K562 (cell line): ENCODE data around the gene TMEM132C. TPM values are rescaled to one million over a fixed set of nuclear protein-coding genes. Genes with fewer than 3 reads are reported as not detected.

ENCODE experiments used
- ATAC-seq: fragments of 200-7000 bp; cut with Tn5 transposase; 3 replicates; pipeline ENCODE4 v1.9.1; 2020; ENCODE audit warnings: moderate library complexity
- BruUV-seq: library from RNA; stranded (reverse); fragments of 400-500 nt; replicated peaks from 2 replicates; lab custom pipeline; 2021; lab: Mats Ljungman, UMichigan
- CTCF ChIA-PET: fragments of 300-600 bp; formaldehyde crosslinking; extraction: SDS; loops from one replicate; lab custom pipeline; 2021; ENCODE audit warnings: low intra/inter-chr PET ratio; lab: Yijun Ruan, JAX
- POLR2A ChIA-PET: fragments of 300-600, 350-650 bp; sonication (Branson Sonifier 250); formaldehyde crosslinking; extraction: SDS; loops from one replicate; lab custom pipeline; 2021; ENCODE audit warnings: antibody characterized with exemption, inconsistent platforms; lab: Yijun Ruan, JAX
- DNase-seq, 4 experiments: peaks; one replicate each; pipeline versions ENCODE4 v3.0.0 to v3.0.0-alpha.2; 2011 to 2018; ENCODE audit warnings: low spot score in 3 of 4, mixed read lengths in 3 of 4; ENCODE audit errors: extremely low read depth in 1 of 4
- FAIRE-seq: peaks from 2 replicates; lab custom pipeline; 2011; peaks lifted over from hg19 to GRCh38; lab: Jason Lieb, UNC
- H2AFZ ChIP-seq: 2 replicates; pipeline ENCODE4 v1.6.0; 2011; ENCODE audit warnings: low read depth, low read length, control low read depth, inconsistent platforms
- H3K27ac ChIP-seq: fragments of 200-600 bp; 3 replicates; pipeline ENCODE4 v1.8.0; 2011; ENCODE audit warnings: low read depth, mild to moderate bottlenecking, control low read depth, inconsistent platforms, low read length, moderate library complexity, mixed read lengths; ENCODE audit errors: extremely low read depth
- H3K27me3 ChIP-seq, 2 experiments: fragments of 300-600 bp in 1 of 2; 2 replicates in 1 of 2; 3 replicates in 1 of 2; pipeline versions ENCODE4 v1.6.0 to v1.8.0; 2011; ENCODE audit warnings: inconsistent platforms in 2 of 2, low read length in 2 of 2, mild to moderate bottlenecking in 1 of 2, mixed read lengths in 1 of 2, moderate library complexity in 1 of 2; ENCODE audit not compliant: control insufficient read depth in 2 of 2, insufficient read depth in 2 of 2
- H3K36me3 ChIP-seq: fragments of 300-600 bp; 3 replicates; pipeline ENCODE4 v1.8.0; 2011; ENCODE audit warnings: mild to moderate bottlenecking, low read length, inconsistent platforms; ENCODE audit not compliant: control insufficient read depth, insufficient read depth
- H3K4me1 ChIP-seq, 2 experiments: fragments of 200-600 bp in 1 of 2; replicated peaks in 1 of 2; 2 replicates in 1 of 2; 3 replicates in 1 of 2; pipeline versions ENCODE4 v1.5.1 to v1.8.0; 2011; ENCODE audit warnings: inconsistent platforms in 2 of 2, low read length in 2 of 2, mild to moderate bottlenecking in 1 of 2, mixed read lengths in 1 of 2, moderate library complexity in 1 of 2; ENCODE audit not compliant: control insufficient read depth in 2 of 2, insufficient read depth in 2 of 2
- H3K4me2 ChIP-seq: 2 replicates; pipeline ENCODE4 v1.6.1; 2011; ENCODE audit warnings: low read length, control low read depth, inconsistent platforms, mixed read lengths; ENCODE audit not compliant: insufficient read depth
- H3K4me3 ChIP-seq: fragments of 200-600 bp; sonication (generic), shearing (Covaris generic); 2 replicates; pipeline ENCODE4 v1.5.1; 2016; ENCODE audit warnings: control low read depth, inconsistent platforms
- H3K79me2 ChIP-seq: fragments of 200-600 bp; 3 replicates; pipeline ENCODE4 v1.8.0; 2011; ENCODE audit warnings: low read length, inconsistent platforms; ENCODE audit not compliant: control insufficient read depth, insufficient read depth
- H3K9ac ChIP-seq, 2 experiments: 2 replicates each; pipeline versions ENCODE4 v1.6.0 to v1.6.1; 2011; ENCODE audit warnings: low read depth in 2 of 2, low read length in 2 of 2, control low read depth in 1 of 2, inconsistent platforms in 1 of 2, mild to moderate bottlenecking in 1 of 2, mixed read lengths in 1 of 2; ENCODE audit not compliant: insufficient read depth in 1 of 2
- H3K9me1 ChIP-seq: one replicate; pipeline ENCODE4 v1.6.0; 2011; ENCODE audit warnings: inconsistent platforms, mild to moderate bottlenecking, low read length, moderate library complexity; ENCODE audit not compliant: control insufficient read depth, insufficient read depth
- H3K9me3 ChIP-seq: replicated peaks from 2 replicates; pipeline ENCODE4 v1.5.1; 2011; ENCODE audit warnings: low read depth, low read length, inconsistent platforms; ENCODE audit not compliant: control insufficient read depth, insufficient read depth
- H4K20me1 ChIP-seq: replicated peaks from 2 replicates; pipeline ENCODE4 v1.6.1; 2011; ENCODE audit warnings: low read length, inconsistent platforms, mixed read lengths; ENCODE audit not compliant: control insufficient read depth, insufficient read depth
- CBX8 ChIP-seq: fragments of 200-600 bp; sonication (generic); IDR thresholded peaks from 2 replicates; pipeline ENCODE4 v1.6.1; 2012; ENCODE audit warnings: borderline replicate concordance, mixed run types, low read depth, mild to moderate bottlenecking, moderate library complexity, mixed read lengths, low read length, control low read depth, inconsistent platforms; ENCODE audit not compliant: poor library complexity, severe bottlenecking; ENCODE audit errors: extremely low read depth
- SP1 ChIP-seq: sonication (generic); formaldehyde crosslinking; IDR thresholded peaks from 2 replicates; pipeline ENCODE4 v1.8.1; 2022; ENCODE audit warnings: mild to moderate bottlenecking, missing genetic modification reagents
- WGBS: fragments of 100-300 bp; shearing (Covaris generic); methylation state at CpG from one replicate; pipeline ENCODE4 v1.1.6; 2016; ENCODE audit warnings: low coverage, mixed read lengths; ENCODE audit not compliant: insufficient coverage; ENCODE audit errors: missing lambda C conversion rate; 5-methylcytosine and 5-hydroxymethylcytosine counted together
- in situ Hi-C: fragments of 300-500 bp; cut with MboI; formaldehyde crosslinking; loops from 4 replicates; pipeline ENCODE4 v1.15.0; 2018; ENCODE audit warnings: inconsistent platforms, mixed read lengths
- intact Hi-C: fragments of 100-400 bp; cut with micrococcal nuclease; formaldehyde crosslinking; loops from 2 replicates; pipeline ENCODE4 v1.14.2; 2022
- microRNA-seq: library from miRNA; unstranded; fragments of <30 nt; microRNA quantifications from one replicate; pipeline ENCODE4, GENCODE V29; 2018; ENCODE audit warnings: borderline microRNAs expressed
- polyA plus RNA-seq, 8 experiments: library from polyadenylated mRNA; depleted of rRNA in 4 of 8; stranded (reverse) in 5 of 8; unstranded in 3 of 8; fragments of >200 nt; fragmentation: Nextera tagmentation in 2 of 8; fragmentation: Illumina TruSeq in 1 of 8; extraction: Ambion mirVana in 2 of 8; extraction: Trizol in 1 of 8; gene quantifications; 2 replicates each; pipeline versions ENCODE4 v1.2.1 to v1.2.3, GENCODE V29; 2011 to 2014; ENCODE audit warnings: inconsistent platforms in 1 of 8, missing spikeins in 1 of 8
- small RNA-seq: library from RNA; depleted of rRNA; stranded (forward); fragments of <200 nt; gene quantifications from one replicate; pipeline ENCODE3, GENCODE V24; 2014
- total RNA-seq, 7 experiments: library from RNA; depleted of rRNA in 6 of 7; stranded (reverse); fragments of >200 nt in 6 of 7; fragmentation: Illumina TruSeq in 2 of 7; extraction: Trizol in 2 of 7; gene quantifications; 2 replicates each; pipeline versions ENCODE4 v1.2.1 to v1.2.3, GENCODE V29; 2011 to 2021; ENCODE audit warnings: low replicate concordance in 1 of 7
- TF ChIP-seq, protein P1 (sequence below), 2 experiments: fragments of 450-650 bp in 1 of 2; sonication (generic) in 1 of 2; formaldehyde crosslinking in 1 of 2; IDR thresholded peaks in 1 of 2; conservative IDR thresholded peaks in 1 of 2; 2 replicates each; pipeline versions ENCODE4 v1.6.1 to v1.8.1; 2016 to 2023; ENCODE audit warnings: mild to moderate bottlenecking in 2 of 2, moderate library complexity in 2 of 2, inconsistent platforms in 1 of 2, missing genetic modification reagents in 1 of 2

Gene TMEM132C
- total and polyA plus RNA-seq, 9 of the 15 experiments (the other 6 are each of a cell fraction or from before 2014, with no cell fraction given) = not detected

DNA sequence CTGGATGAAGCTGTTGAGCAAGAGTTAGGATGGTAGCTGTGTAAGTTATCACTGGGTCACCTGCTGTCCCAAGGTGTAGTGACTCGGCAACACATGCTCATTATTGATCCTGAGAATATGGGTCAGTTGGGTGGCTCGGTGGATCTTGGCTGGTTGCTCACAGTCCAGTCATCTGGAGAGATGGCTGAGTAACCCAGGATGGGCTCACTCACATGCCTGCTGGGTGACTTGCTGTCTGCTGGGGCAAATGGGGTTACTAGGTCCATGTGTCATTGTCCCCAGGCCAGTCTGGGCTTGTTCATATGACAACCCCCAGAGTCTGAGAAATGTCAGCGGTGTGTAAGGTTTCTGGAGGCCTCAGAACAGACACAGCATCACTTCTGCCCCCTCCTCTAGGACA lies 487.3 kb downstream of the TMEM132C start (continued):
- no peak for TF ChIP-seq CBX8

DNA sequence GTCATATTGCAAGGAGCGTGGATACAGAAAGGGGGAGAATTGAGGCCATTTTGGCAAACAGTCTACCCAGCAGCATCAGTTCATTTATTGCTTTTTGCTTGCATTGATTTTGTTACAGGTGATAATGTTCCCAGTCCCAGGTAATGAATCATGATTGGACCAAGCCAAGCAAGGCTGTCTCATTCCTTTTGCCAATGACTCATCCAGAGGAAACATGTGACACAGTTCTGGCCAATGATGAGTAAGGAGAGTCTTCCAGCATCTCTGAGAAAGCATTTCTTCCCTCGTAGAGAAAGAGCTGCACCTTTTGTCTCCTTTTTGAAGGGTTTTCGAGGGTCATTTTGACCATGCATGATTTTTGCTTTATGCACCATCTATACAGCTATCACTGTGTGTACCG lies 488.6 kb downstream of the TMEM132C start:
- intact Hi-C loops = no loop called here
- DNase-seq = peak in 2 of 4 experiments; percentile 19 to 20
- TF ChIP-seq SP1 (CRISPR knock-in tag) = no peak
- TF ChIP-seq, protein P1, sequence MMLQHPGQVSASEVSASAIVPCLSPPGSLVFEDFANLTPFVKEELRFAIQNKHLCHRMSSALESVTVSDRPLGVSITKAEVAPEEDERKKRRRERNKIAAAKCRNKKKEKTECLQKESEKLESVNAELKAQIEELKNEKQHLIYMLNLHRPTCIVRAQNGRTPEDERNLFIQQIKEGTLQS (IDR thresholded peaks at IDR 0.05) = peak; percentile 55; the same call in 1 of the 2 replicates
- TF ChIP-seq, protein P1 (CRISPR knock-in tag; conservative IDR thresholded peaks at IDR 0.05) = no peak
- TF ChIP-seq, all 486 proteins: peak for 1
- CTCF ChIA-PET = interaction anchor here (0.5 kb wide), 1 partner anchor 987 kb away, joined by 3 read pairs; no protein-coding TSS in a partner anchor
- Histone ChIP-seq H3K27me3 (peaks cover 0 to 13% of the 10 kb centered on the region in 2 experiments; a peak in 2 of 5 replicates), H3K4me2 (no peak overlapping the region), H2AFZ (no peak overlapping the region), H3K9ac (no peak overlapping the region), H4K20me1 (no peaks in the 10 kb centered on the region), H3K27ac (no peak overlapping the region), H3K9me1 (no peaks in the 10 kb centered on the region), H3K79me2 (no peaks in the 10 kb centered on the region), H3K36me3 (no peaks in the 10 kb centered on the region), H3K9me3 (no peaks in the 10 kb centered on the region), H3K4me1 (no peaks in the 10 kb centered on the region), H3K4me3 (no peak overlapping the region)
- ATAC-seq = 0 out of 3 replicates have a peak, but pooled peaks have one; percentile 51
- 0% methylated on average over 4 of the region's 4 CpGs for WGBS
- in situ Hi-C loops = no loop called here
- peak; percentile 11 for FAIRE-seq
- POLR2A ChIA-PET = no interaction called here
- no TSS peak for BruUV-seq

Small RNA genes within 50 kb of the gene (microRNA-seq; reads per million reads assigned to microRNA genes)
- gene MIR3612 (not detected), gene MIR4419B (not detected)

Small RNA genes within 50 kb of the gene (small RNA-seq; reads per million reads assigned to genes)
- gene MIR3612 (not detected), gene MIR4419B (not detected)
